Measurements from ENCODE around the gene VSX1. TPM values are rescaled to one million over a fixed set of nuclear protein-coding genes. Genes with fewer than 3 reads are reported as not detected.

VSX1 gene
- total RNA-seq, 6 donors from 2014 or later, result not detected

GRCh38 chr20:25076731-25077609 is 5.0 kb downstream of the VSX1 start:
- no peaks in the 10 kb centered on the region for H3K36me3 ChIP-seq
- H3K27me3 ChIP-seq, result peaks cover 0 to 34% (median 10%) of the 10 kb centered on the region in 4 donors
- H3K9me3 ChIP-seq, result no peaks in the 10 kb centered on the region
- no peak for TF ChIP-seq POLR2A (IDR thresholded peaks at IDR 0.05)
- TF ChIP-seq EP300 (IDR thresholded peaks at IDR 0.05), result no peak
- TF ChIP-seq, protein P1, sequence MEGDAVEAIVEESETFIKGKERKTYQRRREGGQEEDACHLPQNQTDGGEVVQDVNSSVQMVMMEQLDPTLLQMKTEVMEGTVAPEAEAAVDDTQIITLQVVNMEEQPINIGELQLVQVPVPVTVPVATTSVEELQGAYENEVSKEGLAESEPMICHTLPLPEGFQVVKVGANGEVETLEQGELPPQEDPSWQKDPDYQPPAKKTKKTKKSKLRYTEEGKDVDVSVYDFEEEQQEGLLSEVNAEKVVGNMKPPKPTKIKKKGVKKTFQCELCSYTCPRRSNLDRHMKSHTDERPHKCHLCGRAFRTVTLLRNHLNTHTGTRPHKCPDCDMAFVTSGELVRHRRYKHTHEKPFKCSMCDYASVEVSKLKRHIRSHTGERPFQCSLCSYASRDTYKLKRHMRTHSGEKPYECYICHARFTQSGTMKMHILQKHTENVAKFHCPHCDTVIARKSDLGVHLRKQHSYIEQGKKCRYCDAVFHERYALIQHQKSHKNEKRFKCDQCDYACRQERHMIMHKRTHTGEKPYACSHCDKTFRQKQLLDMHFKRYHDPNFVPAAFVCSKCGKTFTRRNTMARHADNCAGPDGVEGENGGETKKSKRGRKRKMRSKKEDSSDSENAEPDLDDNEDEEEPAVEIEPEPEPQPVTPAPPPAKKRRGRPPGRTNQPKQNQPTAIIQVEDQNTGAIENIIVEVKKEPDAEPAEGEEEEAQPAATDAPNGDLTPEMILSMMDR (IDR thresholded peaks at IDR 0.05), result no peak
- TF ChIP-seq POLR2AphosphoS5 (IDR thresholded peaks at IDR 0.05), result no peak
- WGBS, 2 donors, result 39 to 41% methylated on average over 12 to 14 of the region's 14 CpGs
- H3K27ac ChIP-seq, result no peak overlapping the region
- peaks cover 8 to 23% (median 15%) of the 10 kb centered on the region in 4 donors for H3K4me1 ChIP-seq
- peak overlapping the region in 3 of 4 donors; percentile 2 to 31 (median 30) for H3K4me3 ChIP-seq
- DNase-seq (no peak), ATAC-seq (ENCODE audit: low FRiP score in 2 of 2) (peak in 1 of 2 donors; percentile 42)

DNA sequence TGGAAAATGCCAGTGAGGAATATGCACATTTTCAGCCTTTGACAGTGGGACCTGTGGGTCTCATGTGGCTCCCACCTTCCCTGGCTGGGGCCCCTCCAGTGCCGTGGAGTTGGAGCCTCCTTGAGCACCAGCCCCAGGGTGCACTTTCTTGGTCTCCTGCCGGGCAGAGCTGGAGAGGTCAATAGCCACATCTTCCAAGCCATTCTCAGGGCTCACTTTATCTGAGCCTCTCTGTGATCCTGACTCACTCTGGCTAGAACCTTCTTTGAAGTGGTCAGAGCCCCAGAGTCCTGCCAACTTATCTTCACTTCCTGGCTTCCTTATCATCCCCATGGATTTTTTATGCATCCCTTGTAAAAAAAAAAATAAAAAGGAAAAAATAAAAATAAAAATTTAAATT is 5.7 kb downstream of the VSX1 start:
- Histone ChIP-seq H3K4me1 (peaks cover 8 to 15% (median 11%) of the 10 kb centered on the region in 4 donors), H3K27ac (no peak overlapping the region), H3K36me3 (no peaks in the 10 kb centered on the region), H3K4me3 (no peak overlapping the region), H3K27me3 (peaks cover 0 to 26% (median 4%) of the 10 kb centered on the region in 4 donors), H3K9me3 (no peaks in the 10 kb centered on the region)
- no peak for DNase-seq
- 0 to 56% methylated on average over 1 to 2 of the region's 2 CpGs for WGBS, 2 donors
- TF ChIP-seq POLR2AphosphoS5 (IDR thresholded peaks at IDR 0.05), result no peak
- no peak for TF ChIP-seq EP300 (IDR thresholded peaks at IDR 0.05)
- TF ChIP-seq POLR2A (IDR thresholded peaks at IDR 0.05), result no peak
- TF ChIP-seq, protein P1 (IDR thresholded peaks at IDR 0.05), result no peak
- ATAC-seq (ENCODE audit: low FRiP score in 2 of 2), result no peak

- Histone ChIP-seq H3K36me3 (no peaks in the 10 kb centered on the region), H3K27me3 (peaks cover 0 to 16% (median 1%) of the 10 kb centered on the region in 4 donors), H3K9me3 (no peaks in the 10 kb centered on the region), H3K4me3 (no peak overlapping the region), H3K27ac (no peak overlapping the region), H3K4me1 (peaks cover 8 to 13% (median 10%) of the 10 kb centered on the region in 4 donors)
- no peak for ATAC-seq (ENCODE audit: low FRiP score in 2 of 2)
- TF ChIP-seq POLR2AphosphoS5 (IDR thresholded peaks at IDR 0.05) (no peak), EP300 (IDR thresholded peaks at IDR 0.05) (no peak), POLR2A (IDR thresholded peaks at IDR 0.05) (no peak)
- TF ChIP-seq, protein P1 (IDR thresholded peaks at IDR 0.05), result no peak
- WGBS, 2 donors, result 68 to 78% methylated on average over 9 of the region's 9 CpGs
- no peak for DNase-seq
These were observed 8.4 kb downstream of the VSX1 start for GRCh38 chr20:25073544-25073943.

GRCh38 chr20:25072226-25072811 is 9.6 kb downstream of the VSX1 start:
- Histone ChIP-seq H3K4me3 (no peak overlapping the region), H3K27ac (no peak overlapping the region), H3K9me3 (no peaks in the 10 kb centered on the region), H3K36me3 (no peaks in the 10 kb centered on the region), H3K27me3 (peaks cover 0 to 5% (median 1%) of the 10 kb centered on the region in 4 donors), H3K4me1 (peaks cover under 1 to 5% (median 3%) of the 10 kb centered on the region in 4 donors)
- WGBS, 2 donors, result 63 to 64% methylated on average over 7 of the region's 7 CpGs
- ATAC-seq (ENCODE audit: low FRiP score in 2 of 2), result no peak
- no peak for DNase-seq
- TF ChIP-seq POLR2A (IDR thresholded peaks at IDR 0.05), result no peak
- TF ChIP-seq POLR2AphosphoS5 (IDR thresholded peaks at IDR 0.05), result no peak
- no peak for TF ChIP-seq EP300 (IDR thresholded peaks at IDR 0.05)

GRCh38 chr20:25071734-25072133 is 10.2 kb downstream of the VSX1 start:
- DNase-seq (no peak), ATAC-seq (ENCODE audit: low FRiP score in 2 of 2) (no peak)
- no peak overlapping the region for H3K27ac ChIP-seq
- WGBS, 2 donors, result 29 to 41% methylated on average over 4 of the region's 4 CpGs
- no peak for TF ChIP-seq POLR2A (IDR thresholded peaks at IDR 0.05)
- no peak for TF ChIP-seq POLR2AphosphoS5 (IDR thresholded peaks at IDR 0.05)
- TF ChIP-seq EP300 (IDR thresholded peaks at IDR 0.05), result no peak
- no peaks in the 10 kb centered on the region for H3K36me3 ChIP-seq
- H3K4me3 ChIP-seq, result no peak overlapping the region
- H3K9me3 ChIP-seq, result no peaks in the 10 kb centered on the region
- H3K4me1 ChIP-seq, result peaks cover 0 to 3% (median 0%) of the 10 kb centered on the region in 4 donors
- H3K27me3 ChIP-seq, result peaks cover 0 to 3% (median 0%) of the 10 kb centered on the region in 4 donors

Measured in upper lobe of left lung (tissue), 6 donors.